DND-41 (cell line): ENCODE results near the gene APOOL.

Source experiments
- CTCF ChIP-seq: IDR thresholded peaks from 2 replicates; pipeline ENCODE4 v1.5.1; 2012; ENCODE audit warnings: borderline replicate concordance, low read length, moderate library complexity, mild to moderate bottlenecking; ENCODE audit not compliant: poor library complexity, severe bottlenecking; ENCODE audit errors: extremely low read depth
- EZH2 ChIP-seq: IDR thresholded peaks from 3 replicates; pipeline ENCODE4 v1.6.1; 2012; ENCODE audit warnings: borderline replicate concordance, low read depth, mild to moderate bottlenecking, moderate library complexity, low read length, inconsistent platforms; ENCODE audit not compliant: severe bottlenecking

DNA sequence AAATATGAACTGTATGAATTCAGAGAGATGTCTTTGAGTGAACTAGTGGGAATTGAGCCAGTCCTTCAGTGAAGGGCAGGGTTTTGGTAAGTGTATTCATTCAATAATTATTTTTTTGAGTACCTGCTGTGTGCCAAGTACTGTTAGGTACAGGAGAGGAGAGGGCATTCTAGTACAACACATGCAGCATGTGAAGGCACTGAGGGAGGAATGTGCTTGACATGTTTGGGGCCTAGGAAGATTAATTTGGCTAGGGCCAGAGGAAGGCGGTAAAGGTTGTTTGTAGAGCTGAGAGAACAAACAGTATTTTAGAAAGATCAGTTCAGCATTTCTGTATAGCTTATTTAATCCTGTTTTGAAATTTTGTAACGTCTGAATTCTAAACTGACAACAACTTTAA, 27.8 kb downstream of the APOOL start:
- TF ChIP-seq CTCF = no peak
- TF ChIP-seq EZH2 = no peak
